BJ (cell line): ENCODE results near the gene ADAMTS18. TPM values are rescaled to one million over a fixed set of nuclear protein-coding genes. Genes with fewer than 3 reads are reported as not detected.

Experiments
- CTCF ChIA-PET: fragments of 350-600 bp; formaldehyde crosslinking; extraction: SDS; loops from one replicate; lab custom pipeline; 2021; ENCODE audit warnings: antibody characterized with exemption, inconsistent platforms; lab: Yijun Ruan, JAX
- POLR2A ChIA-PET: fragments of 300-600 bp; sonication (Branson Sonifier 250); formaldehyde crosslinking; extraction: SDS; loops from one replicate; lab custom pipeline; 2021; ENCODE audit warnings: antibody characterized with exemption; lab: Charles Lee
- DNase-seq: peaks from one replicate; pipeline ENCODE4 v3.0.0-alpha.2; 2011; ENCODE audit warnings: low read depth
- H3K27me3 ChIP-seq: 2 replicates; pipeline ENCODE4 v1.6.0; 2011; ENCODE audit warnings: low read length; ENCODE audit not compliant: control insufficient read depth, insufficient read depth
- H3K36me3 ChIP-seq: 2 replicates; pipeline ENCODE4 v1.5.1; 2011; ENCODE audit warnings: low read length; ENCODE audit not compliant: control insufficient read depth, insufficient read depth
- H3K4me3 ChIP-seq: 2 replicates; pipeline ENCODE4 v1.5.1; 2011; ENCODE audit warnings: low read depth, mild to moderate bottlenecking, control low read depth, low read length
- polyA plus RNA-seq: library from polyadenylated mRNA; depleted of rRNA; stranded (reverse); fragments of >200 nt; gene quantifications from 2 replicates; pipeline ENCODE4 v1.2.3, GENCODE V29; 2011
- TF ChIP-seq, protein P1 (sequence below): IDR thresholded peaks from 2 replicates; pipeline ENCODE4 v1.5.1; 2011; ENCODE audit warnings: low read depth, mild to moderate bottlenecking, control low read depth, inconsistent platforms, low read length, moderate library complexity; ENCODE audit not compliant: insufficient read depth

ADAMTS18 gene
- polyA plus RNA-seq, 1 experiment: not detected

GRCh38 chr16:77452243-77452642 is 17.4 kb upstream of the ADAMTS18 start:
- ChIA-PET CTCF (interaction anchor here (0.7 kb wide), 1 partner anchor 216 kb away, joined by 3 read pairs; no protein-coding TSS in a partner anchor), POLR2A (no interaction called here)
- Histone ChIP-seq H3K4me3 (no peak overlapping the region), H3K36me3 (no peaks in the 10 kb centered on the region), H3K27me3 (no peaks in the 10 kb centered on the region)
- DNase-seq: no peak
- TF ChIP-seq, protein P1, sequence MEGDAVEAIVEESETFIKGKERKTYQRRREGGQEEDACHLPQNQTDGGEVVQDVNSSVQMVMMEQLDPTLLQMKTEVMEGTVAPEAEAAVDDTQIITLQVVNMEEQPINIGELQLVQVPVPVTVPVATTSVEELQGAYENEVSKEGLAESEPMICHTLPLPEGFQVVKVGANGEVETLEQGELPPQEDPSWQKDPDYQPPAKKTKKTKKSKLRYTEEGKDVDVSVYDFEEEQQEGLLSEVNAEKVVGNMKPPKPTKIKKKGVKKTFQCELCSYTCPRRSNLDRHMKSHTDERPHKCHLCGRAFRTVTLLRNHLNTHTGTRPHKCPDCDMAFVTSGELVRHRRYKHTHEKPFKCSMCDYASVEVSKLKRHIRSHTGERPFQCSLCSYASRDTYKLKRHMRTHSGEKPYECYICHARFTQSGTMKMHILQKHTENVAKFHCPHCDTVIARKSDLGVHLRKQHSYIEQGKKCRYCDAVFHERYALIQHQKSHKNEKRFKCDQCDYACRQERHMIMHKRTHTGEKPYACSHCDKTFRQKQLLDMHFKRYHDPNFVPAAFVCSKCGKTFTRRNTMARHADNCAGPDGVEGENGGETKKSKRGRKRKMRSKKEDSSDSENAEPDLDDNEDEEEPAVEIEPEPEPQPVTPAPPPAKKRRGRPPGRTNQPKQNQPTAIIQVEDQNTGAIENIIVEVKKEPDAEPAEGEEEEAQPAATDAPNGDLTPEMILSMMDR: no peak

- Histone ChIP-seq H3K4me3 (no peak overlapping the region), H3K36me3 (no peaks in the 10 kb centered on the region), H3K27me3 (no peaks in the 10 kb centered on the region)
- POLR2A ChIA-PET: no interaction called here
- DNase-seq: no peak
- TF ChIP-seq, protein P1: no peak
- CTCF ChIA-PET: no interaction called here
Observed at GRCh38 chr16:77450790-77451487, 16.1 kb upstream of the ADAMTS18 start.

DNA sequence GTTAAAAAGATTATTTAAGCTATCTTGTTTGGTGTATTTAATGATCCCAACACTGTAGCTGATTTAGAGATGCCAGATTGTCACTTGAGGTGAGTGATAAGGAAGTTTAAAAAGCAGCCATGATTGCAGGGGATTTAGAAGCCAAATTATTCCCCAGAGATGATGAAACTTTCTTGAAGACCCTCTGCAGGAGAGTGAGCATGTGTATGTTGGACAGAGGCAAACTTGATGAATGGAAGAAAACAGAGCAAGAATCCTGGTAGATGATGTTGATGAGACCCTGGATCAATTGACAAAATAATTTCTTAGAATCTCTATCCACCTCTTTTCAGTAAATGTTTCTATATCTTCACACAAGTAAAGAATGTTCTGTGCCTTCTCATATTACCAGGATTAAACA is 14.4 kb upstream of the ADAMTS18 start:
- no peak for DNase-seq
- Histone ChIP-seq H3K4me3 (no peak overlapping the region), H3K36me3 (no peaks in the 10 kb centered on the region), H3K27me3 (no peaks in the 10 kb centered on the region)
- CTCF ChIA-PET: no interaction called here
- POLR2A ChIA-PET: no interaction called here
- TF ChIP-seq, protein P1: no peak

DNA sequence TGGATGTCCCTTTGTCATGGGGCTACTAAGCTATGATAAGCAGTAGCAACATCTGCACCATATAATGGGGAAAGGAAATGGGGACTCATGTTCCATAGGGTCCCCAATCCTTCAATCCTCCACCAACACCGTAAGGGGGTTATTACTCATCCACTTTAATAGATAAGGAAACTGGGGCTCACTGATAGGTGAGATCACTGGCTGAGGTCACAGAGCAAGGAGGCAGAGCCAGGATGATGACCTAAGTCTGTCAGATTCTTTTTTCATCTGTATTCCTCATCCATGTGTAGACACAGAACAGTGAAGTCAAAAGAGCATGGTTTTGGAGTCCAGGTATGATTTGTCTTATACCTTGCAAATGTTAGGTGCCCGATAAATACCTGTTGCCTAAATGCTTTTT is 10.5 kb upstream of the ADAMTS18 start:
- POLR2A ChIA-PET: no interaction called here

DNA sequence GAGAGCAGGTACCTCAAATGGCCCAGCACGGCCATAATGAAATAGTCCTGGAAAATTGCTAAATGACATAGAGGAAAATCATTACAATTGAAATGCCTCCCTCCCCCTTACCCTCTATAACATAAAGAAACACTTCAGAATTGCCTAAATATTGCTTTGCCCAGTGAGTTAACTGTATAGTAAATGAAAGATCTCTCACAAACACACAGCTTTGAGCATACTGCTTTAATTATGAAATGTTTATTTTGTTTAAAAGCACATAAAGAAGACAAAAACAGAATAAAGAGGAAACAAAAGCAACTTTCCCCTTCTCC is 9.3 kb upstream of the ADAMTS18 start:
- TF ChIP-seq, protein P1: no peak
- Histone ChIP-seq H3K4me3 (no peak overlapping the region), H3K27me3 (no peaks in the 10 kb centered on the region), H3K36me3 (no peaks in the 10 kb centered on the region)
- CTCF ChIA-PET: no interaction called here
- DNase-seq: no peak
- POLR2A ChIA-PET: no interaction called here

More for the DNA sequence above, 10.5 kb upstream of the ADAMTS18 start:
- DNase-seq: no peak
- CTCF ChIA-PET: no interaction called here
- Histone ChIP-seq H3K27me3 (no peaks in the 10 kb centered on the region), H3K4me3 (no peak overlapping the region), H3K36me3 (no peaks in the 10 kb centered on the region)
- TF ChIP-seq, protein P1: no peak
